ENCODE data around the gene BDNF. TPM values are rescaled to one million over a fixed set of nuclear protein-coding genes. Genes with fewer than 3 reads are reported as not detected.

Gene BDNF
- polyA plus RNA-seq, 1 donor (not counting 4 experiments of a cell fraction or from before 2014, with no cell fraction given) = 0.35 TPM

DNA sequence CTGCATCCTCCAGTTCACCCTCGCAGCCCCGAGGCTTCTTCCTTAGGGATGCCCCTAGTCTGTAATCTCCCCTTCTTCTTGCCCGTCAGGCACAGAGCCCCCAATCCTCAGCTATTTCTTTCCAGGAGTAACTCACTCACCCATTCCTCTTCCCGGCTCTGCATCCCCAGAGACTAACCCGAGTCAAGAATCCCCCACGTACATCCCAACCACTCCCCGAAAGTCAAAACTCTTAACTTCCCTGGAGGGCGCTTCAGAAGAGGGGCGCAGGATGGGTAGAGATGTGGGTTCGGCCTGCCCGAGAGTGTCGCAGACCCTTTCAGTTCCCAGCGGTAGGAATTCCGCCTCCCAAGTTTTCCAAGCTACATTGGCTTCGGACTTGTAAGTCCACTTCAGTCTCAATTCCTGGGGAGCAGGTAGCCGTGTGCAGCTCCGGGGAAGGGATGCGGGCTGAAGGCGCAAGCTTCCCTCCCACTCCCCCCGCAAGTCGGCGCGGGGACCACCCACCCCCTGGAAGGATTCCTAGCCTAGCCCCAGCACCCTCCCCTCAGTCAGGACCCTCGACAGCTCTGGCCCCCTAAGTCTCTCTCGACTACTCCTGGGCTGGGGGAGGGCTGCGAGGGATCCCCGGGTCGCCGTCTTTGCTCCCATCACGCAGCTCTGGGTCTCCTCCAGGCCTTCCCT lies 871 bp downstream of the BDNF start:
- DNase-seq (ENCODE audit: low read depth, low spot score) (no peak), FAIRE-seq (no peak)
- Histone ChIP-seq H3K79me2 (ENCODE audit: control insufficient read depth, insufficient read depth, low read length) (no peaks in the 10 kb centered on the region), H3K27ac (ENCODE audit: control insufficient read depth, insufficient read depth, low read length) (no peak overlapping the region), H3K9ac (ENCODE audit: control insufficient read depth, extremely low read depth, insufficient read depth, low read length) (no peak overlapping the region), H3K4me1 (ENCODE audit: control insufficient read depth, extremely low read depth, insufficient read depth, low read length) (peaks cover 15% of the 10 kb centered on the region), H3K27me3 (ENCODE audit: control insufficient read depth, extremely low read depth, insufficient read depth, low read length) (peaks cover 53% of the 10 kb centered on the region), H3K9me1 (ENCODE audit: control insufficient read depth, extremely low read depth, insufficient read depth, low read length) (no peaks in the 10 kb centered on the region), H3K36me3 (ENCODE audit: control insufficient read depth in 2 of 2, extremely low read depth in 1 of 2, insufficient read depth in 2 of 2, low read length in 2 of 2) (no peaks in the 10 kb centered on the region), H2AFZ (ENCODE audit: control insufficient read depth, low read length) (peak overlapping the region; percentile 43), H3K4me3 (ENCODE audit: control insufficient read depth in 2 of 3, extremely low read depth in 1 of 3, insufficient read depth in 2 of 3, low read depth in 1 of 3, low read length in 3 of 3) (peak overlapping the region; percentile 28 to 67 (median 36)), H4K20me1 (ENCODE audit: control insufficient read depth, extremely low read depth, insufficient read depth, low read length) (no peaks in the 10 kb centered on the region), H3K9me3 (ENCODE audit: control insufficient read depth, low read depth, low read length) (no peaks in the 10 kb centered on the region), H3K4me2 (ENCODE audit: control insufficient read depth, extremely low read depth, insufficient read depth, low read depth, low read length) (peak overlapping the region; percentile 72)
- dilution Hi-C loops (cut with MboI; ENCODE audit: extremely low pct_ligation_motif_present, low sequenced_read_pairs) = no loop called here
- TF ChIP-seq, protein P1, sequence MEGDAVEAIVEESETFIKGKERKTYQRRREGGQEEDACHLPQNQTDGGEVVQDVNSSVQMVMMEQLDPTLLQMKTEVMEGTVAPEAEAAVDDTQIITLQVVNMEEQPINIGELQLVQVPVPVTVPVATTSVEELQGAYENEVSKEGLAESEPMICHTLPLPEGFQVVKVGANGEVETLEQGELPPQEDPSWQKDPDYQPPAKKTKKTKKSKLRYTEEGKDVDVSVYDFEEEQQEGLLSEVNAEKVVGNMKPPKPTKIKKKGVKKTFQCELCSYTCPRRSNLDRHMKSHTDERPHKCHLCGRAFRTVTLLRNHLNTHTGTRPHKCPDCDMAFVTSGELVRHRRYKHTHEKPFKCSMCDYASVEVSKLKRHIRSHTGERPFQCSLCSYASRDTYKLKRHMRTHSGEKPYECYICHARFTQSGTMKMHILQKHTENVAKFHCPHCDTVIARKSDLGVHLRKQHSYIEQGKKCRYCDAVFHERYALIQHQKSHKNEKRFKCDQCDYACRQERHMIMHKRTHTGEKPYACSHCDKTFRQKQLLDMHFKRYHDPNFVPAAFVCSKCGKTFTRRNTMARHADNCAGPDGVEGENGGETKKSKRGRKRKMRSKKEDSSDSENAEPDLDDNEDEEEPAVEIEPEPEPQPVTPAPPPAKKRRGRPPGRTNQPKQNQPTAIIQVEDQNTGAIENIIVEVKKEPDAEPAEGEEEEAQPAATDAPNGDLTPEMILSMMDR (optimal IDR thresholded peaks at IDR 0.05 in 1 of 3, IDR thresholded peaks at IDR 0.05 in 1 of 3, conservative IDR thresholded peaks at IDR 0.05 in 1 of 3; ENCODE audit: extremely low read depth in 1 of 3, insufficient read depth in 2 of 3, low read length in 3 of 3) = no peak
- TF ChIP-seq EZH2 (IDR thresholded peaks at IDR 0.05; ENCODE audit: low read length) = peak; percentile 77

DNA sequence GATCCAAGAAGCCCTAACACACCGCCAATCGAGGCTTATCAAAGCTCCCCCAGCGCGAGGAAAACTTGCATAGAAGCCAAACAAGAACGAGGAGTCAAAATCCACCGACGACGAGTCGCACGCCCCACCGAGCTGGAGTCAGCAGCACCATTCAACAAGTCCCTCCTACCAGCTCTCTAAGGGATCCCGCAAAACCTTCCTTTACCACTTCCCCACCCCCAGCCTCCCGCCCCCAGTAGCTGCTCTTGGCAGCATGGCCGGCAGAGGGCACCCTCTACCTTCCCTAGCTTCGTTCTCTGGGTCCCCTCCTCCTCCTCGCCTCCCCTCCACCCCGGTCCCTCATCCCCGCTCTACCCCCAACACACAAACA lies 1.4 kb downstream of the BDNF start:
- H2AFZ ChIP-seq (ENCODE audit: control insufficient read depth, low read length) = peak overlapping the region; percentile 22
- H3K27me3 ChIP-seq (ENCODE audit: control insufficient read depth, extremely low read depth, insufficient read depth, low read length) = peaks cover 53% of the 10 kb centered on the region
- no peaks in the 10 kb centered on the region for H3K79me2 ChIP-seq (ENCODE audit: control insufficient read depth, insufficient read depth, low read length)
- no peak for DNase-seq (ENCODE audit: low read depth, low spot score)
- TF ChIP-seq EZH2 (IDR thresholded peaks at IDR 0.05; ENCODE audit: low read length) = no peak
- TF ChIP-seq, protein P1 (optimal IDR thresholded peaks at IDR 0.05 in 1 of 3, IDR thresholded peaks at IDR 0.05 in 1 of 3, conservative IDR thresholded peaks at IDR 0.05 in 1 of 3; ENCODE audit: extremely low read depth in 1 of 3, insufficient read depth in 2 of 3, low read length in 3 of 3) = peak; percentile 34 to 93 (median 91)
- peak overlapping the region; percentile 72 for H3K4me2 ChIP-seq (ENCODE audit: control insufficient read depth, extremely low read depth, insufficient read depth, low read depth, low read length)
- no peaks in the 10 kb centered on the region for H4K20me1 ChIP-seq (ENCODE audit: control insufficient read depth, extremely low read depth, insufficient read depth, low read length)
- peak overlapping the region; percentile 4 to 41 (median 36) for H3K4me3 ChIP-seq (ENCODE audit: control insufficient read depth in 2 of 3, extremely low read depth in 1 of 3, insufficient read depth in 2 of 3, low read depth in 1 of 3, low read length in 3 of 3)
- FAIRE-seq = no peak
- H3K4me1 ChIP-seq (ENCODE audit: control insufficient read depth, extremely low read depth, insufficient read depth, low read length) = peaks cover 15% of the 10 kb centered on the region
- no peaks in the 10 kb centered on the region for H3K9me1 ChIP-seq (ENCODE audit: control insufficient read depth, extremely low read depth, insufficient read depth, low read length)
- no peaks in the 10 kb centered on the region for H3K36me3 ChIP-seq (ENCODE audit: control insufficient read depth in 2 of 2, extremely low read depth in 1 of 2, insufficient read depth in 2 of 2, low read length in 2 of 2)
- dilution Hi-C loops (cut with MboI; ENCODE audit: extremely low pct_ligation_motif_present, low sequenced_read_pairs) = no loop called here
- no peak overlapping the region for H3K9ac ChIP-seq (ENCODE audit: control insufficient read depth, extremely low read depth, insufficient read depth, low read length)
- H3K9me3 ChIP-seq (ENCODE audit: control insufficient read depth, low read depth, low read length) = no peaks in the 10 kb centered on the region
- no peak overlapping the region for H3K27ac ChIP-seq (ENCODE audit: control insufficient read depth, insufficient read depth, low read length)
